ENCODE results near the gene AATF. TPM values are rescaled to one million over a fixed set of nuclear protein-coding genes. Genes with fewer than 3 reads are reported as not detected.

AATF gene
- total and polyA plus RNA-seq, 2 donors from 2014 or later = 36.8 to 50.4 TPM

GRCh38 chr17:37083456-37083855, 134.7 kb downstream of the AATF start:
- Histone ChIP-seq H3K9ac (ENCODE audit: low read length in 3 of 3) (no peak overlapping the region), H3K27me3 (ENCODE audit: control insufficient read depth, insufficient read depth, low read length) (no peaks in the 10 kb centered on the region), H3K4me3 (ENCODE audit: low read length in 3 of 3) (no peak overlapping the region), H3K27ac (ENCODE audit: low read depth in 2 of 2, low read length in 2 of 2) (no peak overlapping the region), H3K36me3 (ENCODE audit: control insufficient read depth in 2 of 3, insufficient read depth in 3 of 3, low read length in 3 of 3) (no peaks in the 10 kb centered on the region), H3K9me3 (ENCODE audit: control insufficient read depth in 2 of 3, insufficient read depth in 1 of 3, low read length in 3 of 3) (no peaks in the 10 kb centered on the region), H3K4me1 (ENCODE audit: control insufficient read depth in 2 of 3, insufficient read depth in 2 of 3, low read depth in 1 of 3, low read length in 3 of 3) (peaks cover 0 to 2% (median 2%) of the 10 kb centered on the region in 3 donors)
- DNase-seq = peak in 2 of 5 donors; percentile 56 to 63
- no peak for FAIRE-seq
- intact Hi-C loops (cut with DNase I) = no loop called here
- no peak for TF ChIP-seq CTCF (IDR thresholded peaks at IDR 0.05; ENCODE audit: borderline replicate concordance, extremely low read depth, insufficient read depth)

- H3K27me3 ChIP-seq (ENCODE audit: control insufficient read depth, insufficient read depth, low read length) = no peaks in the 10 kb centered on the region
- FAIRE-seq (no peak), DNase-seq (peak in 1 of 5 donors; percentile 44)
- H3K4me3 ChIP-seq (ENCODE audit: low read length in 3 of 3) = no peak overlapping the region
- H3K4me1 ChIP-seq (ENCODE audit: control insufficient read depth in 2 of 3, insufficient read depth in 2 of 3, low read depth in 1 of 3, low read length in 3 of 3) = peaks cover 2 to 8% (median 4%) of the 10 kb centered on the region in 3 donors
- H3K27ac ChIP-seq (ENCODE audit: low read depth in 2 of 2, low read length in 2 of 2) = no peak overlapping the region
- no peak overlapping the region for H3K9ac ChIP-seq (ENCODE audit: low read length in 3 of 3)
- TF ChIP-seq CTCF (IDR thresholded peaks at IDR 0.05; ENCODE audit: borderline replicate concordance, extremely low read depth, insufficient read depth) = no peak
- H3K36me3 ChIP-seq (ENCODE audit: control insufficient read depth in 2 of 3, insufficient read depth in 3 of 3, low read length in 3 of 3) = no peaks in the 10 kb centered on the region
- intact Hi-C loops (cut with DNase I) = no loop called here
- H3K9me3 ChIP-seq (ENCODE audit: control insufficient read depth in 2 of 3, insufficient read depth in 1 of 3, low read length in 3 of 3) = no peaks in the 10 kb centered on the region
These were observed 135.6 kb downstream of the AATF start for GRCh38 chr17:37084372-37084771.

- H3K27me3 ChIP-seq (ENCODE audit: control insufficient read depth, insufficient read depth, low read length) = no peaks in the 10 kb centered on the region
- no peak overlapping the region for H3K9ac ChIP-seq (ENCODE audit: low read length in 3 of 3)
- H3K27ac ChIP-seq (ENCODE audit: low read depth in 2 of 2, low read length in 2 of 2) = no peak overlapping the region
- TF ChIP-seq CTCF (IDR thresholded peaks at IDR 0.05; ENCODE audit: borderline replicate concordance, extremely low read depth, insufficient read depth) = no peak
- H3K4me3 ChIP-seq (ENCODE audit: low read length in 3 of 3) = no peak overlapping the region
- H3K4me1 ChIP-seq (ENCODE audit: control insufficient read depth in 2 of 3, insufficient read depth in 2 of 3, low read depth in 1 of 3, low read length in 3 of 3) = peaks cover 4 to 8% (median 6%) of the 10 kb centered on the region in 3 donors
- H3K36me3 ChIP-seq (ENCODE audit: control insufficient read depth in 2 of 3, insufficient read depth in 3 of 3, low read length in 3 of 3) = no peaks in the 10 kb centered on the region
- intact Hi-C loops (cut with DNase I) = no loop called here
- peak in 4 of 5 donors; percentile 53 to 75 (median 72) for DNase-seq
- no peaks in the 10 kb centered on the region for H3K9me3 ChIP-seq (ENCODE audit: control insufficient read depth in 2 of 3, insufficient read depth in 1 of 3, low read length in 3 of 3)
- no peak for FAIRE-seq
These were observed 137.6 kb downstream of the AATF start for GRCh38 chr17:37086334-37086733.

- Histone ChIP-seq H3K4me3 (ENCODE audit: low read length in 3 of 3) (no peak overlapping the region), H3K27me3 (ENCODE audit: control insufficient read depth, insufficient read depth, low read length) (no peaks in the 10 kb centered on the region), H3K9ac (ENCODE audit: low read length in 3 of 3) (no peak overlapping the region), H3K9me3 (ENCODE audit: control insufficient read depth in 2 of 3, insufficient read depth in 1 of 3, low read length in 3 of 3) (no peaks in the 10 kb centered on the region), H3K27ac (ENCODE audit: low read depth in 2 of 2, low read length in 2 of 2) (no peak overlapping the region), H3K4me1 (ENCODE audit: control insufficient read depth in 2 of 3, insufficient read depth in 2 of 3, low read depth in 1 of 3, low read length in 3 of 3) (peaks cover 4 to 8% (median 6%) of the 10 kb centered on the region in 3 donors), H3K36me3 (ENCODE audit: control insufficient read depth in 2 of 3, insufficient read depth in 3 of 3, low read length in 3 of 3) (no peaks in the 10 kb centered on the region)
- DNase-seq (peak in 3 of 5 donors; percentile 52 to 76 (median 68)), FAIRE-seq (no peak)
- no peak for TF ChIP-seq CTCF (IDR thresholded peaks at IDR 0.05; ENCODE audit: borderline replicate concordance, extremely low read depth, insufficient read depth)
- intact Hi-C loops (cut with DNase I) = no loop called here
These were observed 138.2 kb downstream of the AATF start for GRCh38 chr17:37086948-37087347.

All from kidney (tissue), 14 donors.